Stimulated activated effector memory CD8-positive, alpha-beta T cell treated with anti-CD3 and anti-CD28 coated beads, Interleukin-12 subunit alpha, Interleukin-12 subunit beta, amount 100 ng/mL, for 72 hours (primary cell): ENCODE results near the gene ANO10.
"Not testable (repeated sequence)": the region's sequence is repeated elsewhere in the genome, so short reads cannot be mapped to it uniquely, and the experiment has no call there.

Experiments used
- ATAC-seq: fragments of 150-1000 bp; cut with Tn5 transposase; 2 replicates; pipeline ENCODE4 v1.10.0; 2021
- DNase-seq, 2 donors: peaks; one replicate each; pipeline ENCODE4 v3.0.0; 2021 to 2022; ENCODE audit warnings: low spot score in 2 of 2
- H3K27ac Mint-ChIP-seq: one replicate; pipeline ENCODE4 v1.8.0; 2022; ENCODE audit warnings: mild to moderate bottlenecking, mixed read lengths
- H3K36me3 Mint-ChIP-seq: one replicate; pipeline ENCODE4 v1.8.0; 2022; ENCODE audit warnings: mild to moderate bottlenecking, mixed read lengths
- H3K4me1 Mint-ChIP-seq: one replicate; pipeline ENCODE4 v1.8.0; 2022; ENCODE audit warnings: mixed read lengths
- H3K4me3 Mint-ChIP-seq: one replicate; pipeline ENCODE4 v1.8.0; 2022; ENCODE audit warnings: mild to moderate bottlenecking, mixed read lengths
- H3K9me3 Mint-ChIP-seq: one replicate; pipeline ENCODE4 v1.8.0; 2022; ENCODE audit warnings: mixed read lengths

The ANO10 gene

DNA sequence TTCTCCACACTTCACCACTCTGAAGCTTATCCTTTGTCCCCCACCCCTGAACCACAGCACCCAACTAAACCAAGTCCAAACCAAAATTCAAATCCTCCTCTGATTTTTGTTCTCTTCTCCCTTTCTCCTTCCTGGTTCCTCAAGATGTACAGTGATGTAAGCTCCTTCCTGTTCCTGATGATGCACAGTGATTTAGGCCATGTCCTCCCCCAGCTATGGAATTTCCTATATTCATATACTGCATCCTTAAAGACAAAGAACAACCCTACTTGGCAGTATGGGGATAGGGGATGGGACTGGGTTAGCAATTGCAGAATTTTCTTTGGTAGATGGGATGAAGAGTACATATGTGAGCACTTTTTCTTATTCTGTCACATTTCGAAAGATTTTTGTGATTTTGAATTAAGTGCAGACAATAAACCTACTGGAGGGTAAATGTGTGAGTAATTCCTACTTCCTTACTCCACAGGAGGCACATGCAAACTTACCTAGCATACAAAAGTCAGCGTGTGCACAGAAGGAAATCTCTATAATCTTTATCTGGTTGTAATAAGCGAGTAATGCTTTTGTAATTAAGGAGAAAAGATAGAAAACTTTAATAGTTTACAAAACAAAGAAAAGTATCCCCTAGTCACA, 125.0 kb downstream of the ANO10 start:
- DNase-seq (no peak), ATAC-seq (no peak)
- no peaks in the 10 kb centered on the region for H3K9me3 Mint-ChIP-seq
- no peak overlapping the region for H3K4me3 Mint-ChIP-seq
- no peak overlapping the region for H3K27ac Mint-ChIP-seq
- H3K4me1 Mint-ChIP-seq = peaks cover 34% of the 10 kb centered on the region
- H3K36me3 Mint-ChIP-seq = no peaks in the 10 kb centered on the region

- H3K4me1 Mint-ChIP-seq, H3K4me3 Mint-ChIP-seq, DNase-seq, H3K9me3 Mint-ChIP-seq, H3K36me3 Mint-ChIP-seq, ATAC-seq, H3K27ac Mint-ChIP-seq: not testable (repeated sequence)
Observed at GRCh38 chr3:43492932-43493331, 128.9 kb downstream of the ANO10 start.

- not testable (repeated sequence) for H3K27ac Mint-ChIP-seq, ATAC-seq, DNase-seq, H3K4me3 Mint-ChIP-seq, H3K9me3 Mint-ChIP-seq, H3K36me3 Mint-ChIP-seq, H3K4me1 Mint-ChIP-seq
Observed at GRCh38 chr3:43491807-43492206, 130.0 kb downstream of the ANO10 start.

GRCh38 chr3:43490640-43491185, 131.1 kb downstream of the ANO10 start:
- Mint-ChIP-seq H3K4me1 (no peaks in the 10 kb centered on the region), H3K4me3 (no peak overlapping the region), H3K27ac (no peak overlapping the region), H3K9me3 (no peaks in the 10 kb centered on the region), H3K36me3 (no peaks in the 10 kb centered on the region)
- ATAC-seq (no peak), DNase-seq (no peak)

GRCh38 chr3:43489930-43490329, 131.9 kb downstream of the ANO10 start:
- no peaks in the 10 kb centered on the region for H3K36me3 Mint-ChIP-seq
- no peaks in the 10 kb centered on the region for H3K9me3 Mint-ChIP-seq
- DNase-seq (no peak), ATAC-seq (no peak)
- no peak overlapping the region for H3K27ac Mint-ChIP-seq
- no peaks in the 10 kb centered on the region for H3K4me1 Mint-ChIP-seq
- H3K4me3 Mint-ChIP-seq = no peak overlapping the region

- no peak for DNase-seq
- no peaks in the 10 kb centered on the region for H3K9me3 Mint-ChIP-seq
- H3K4me1 Mint-ChIP-seq = peaks cover 9% of the 10 kb centered on the region
- H3K4me3 Mint-ChIP-seq = no peak overlapping the region
- no peaks in the 10 kb centered on the region for H3K36me3 Mint-ChIP-seq
- no peak for ATAC-seq
- no peak overlapping the region for H3K27ac Mint-ChIP-seq
Observed at GRCh38 chr3:43485931-43486330, 135.9 kb downstream of the ANO10 start.

DNA sequence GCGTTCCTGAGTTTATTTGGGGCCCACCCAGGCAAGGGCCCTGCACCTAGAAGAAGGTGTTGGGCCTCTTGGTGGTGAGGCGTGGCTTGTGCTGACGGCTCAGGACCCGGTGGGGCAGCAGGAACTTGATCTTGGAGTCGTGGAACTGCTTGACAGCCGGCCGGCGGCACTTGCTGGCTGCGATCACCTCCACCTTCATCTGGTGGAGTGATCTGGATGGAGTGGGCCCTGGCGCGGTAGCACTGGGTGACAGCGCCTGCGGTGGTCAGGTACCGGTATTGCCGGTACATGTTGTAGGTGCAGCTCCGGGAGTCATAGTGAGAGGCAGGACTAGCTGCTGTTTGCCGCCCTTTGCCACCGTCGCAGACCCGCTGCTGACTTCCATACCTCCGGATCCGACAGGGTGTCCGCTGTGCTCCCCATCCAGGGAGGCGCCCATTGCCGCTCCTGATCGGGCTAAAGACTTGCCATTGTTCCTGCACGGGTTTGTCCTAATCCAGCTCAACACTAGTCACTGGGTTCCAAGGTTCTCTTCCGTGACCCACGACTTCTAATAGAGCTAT, 136.8 kb downstream of the ANO10 start:
- H3K4me3 Mint-ChIP-seq = no peak overlapping the region
- no peak for ATAC-seq
- peaks cover 9% of the 10 kb centered on the region for H3K4me1 Mint-ChIP-seq
- no peak overlapping the region for H3K27ac Mint-ChIP-seq
- no peaks in the 10 kb centered on the region for H3K36me3 Mint-ChIP-seq
- no peak for DNase-seq
- no peaks in the 10 kb centered on the region for H3K9me3 Mint-ChIP-seq

GRCh38 chr3:43481375-43481774, 140.4 kb downstream of the ANO10 start:
- H3K36me3 Mint-ChIP-seq = no peaks in the 10 kb centered on the region

GRCh38 chr3:43478839-43479238, 143.0 kb downstream of the ANO10 start:
- not testable (repeated sequence) for H3K9me3 Mint-ChIP-seq, DNase-seq, H3K4me3 Mint-ChIP-seq, H3K36me3 Mint-ChIP-seq, ATAC-seq
- Mint-ChIP-seq H3K27ac (peak overlapping the region; percentile 95), H3K4me1 (peaks cover 41% of the 10 kb centered on the region)

More at GRCh38 chr3:43481375-43481774, 140.4 kb downstream of the ANO10 start:
- H3K27ac Mint-ChIP-seq = no peak overlapping the region
- H3K9me3 Mint-ChIP-seq = peaks cover 2% of the 10 kb centered on the region
- ATAC-seq (no peak), DNase-seq (no peak)
- no peak overlapping the region for H3K4me3 Mint-ChIP-seq
- H3K4me1 Mint-ChIP-seq = peaks cover 40% of the 10 kb centered on the region

- Mint-ChIP-seq H3K9me3 (peaks cover 2% of the 10 kb centered on the region), H3K4me1 (peaks cover 45% of the 10 kb centered on the region), H3K4me3 (peak overlapping the region; percentile 53), H3K36me3 (no peaks in the 10 kb centered on the region), H3K27ac (peak overlapping the region; percentile 95)
- peak; percentile 54 for ATAC-seq
- no peak for DNase-seq
Observed at GRCh38 chr3:43478118-43478785, 143.6 kb downstream of the ANO10 start.

DNA sequence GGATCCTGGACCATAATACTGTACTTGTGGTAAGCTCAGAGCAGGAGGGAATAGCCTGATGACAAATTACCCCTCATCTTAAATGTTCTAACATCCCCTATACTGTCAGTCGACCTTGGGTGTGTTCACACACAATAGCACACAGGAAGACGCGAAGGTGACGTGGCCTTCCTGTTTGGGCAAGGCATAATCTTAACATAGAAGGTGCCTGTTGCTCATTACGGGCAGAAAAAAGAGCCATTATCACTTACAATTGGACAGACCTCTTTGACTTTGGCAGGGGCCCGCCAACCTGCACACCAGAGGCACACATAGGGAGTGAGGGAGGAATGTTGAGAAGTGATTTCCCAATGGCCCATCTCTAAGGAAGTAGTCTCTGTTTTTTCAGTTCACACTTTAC, 144.2 kb downstream of the ANO10 start:
- no peaks in the 10 kb centered on the region for H3K36me3 Mint-ChIP-seq
- ATAC-seq (peak; percentile 99), DNase-seq (peak; percentile 38 to 65)
- H3K4me1 Mint-ChIP-seq = peaks cover 46% of the 10 kb centered on the region
- H3K27ac Mint-ChIP-seq = peak overlapping the region; percentile 95
- H3K4me3 Mint-ChIP-seq = peak overlapping the region; percentile 53
- H3K9me3 Mint-ChIP-seq = peaks cover 2% of the 10 kb centered on the region

DNA sequence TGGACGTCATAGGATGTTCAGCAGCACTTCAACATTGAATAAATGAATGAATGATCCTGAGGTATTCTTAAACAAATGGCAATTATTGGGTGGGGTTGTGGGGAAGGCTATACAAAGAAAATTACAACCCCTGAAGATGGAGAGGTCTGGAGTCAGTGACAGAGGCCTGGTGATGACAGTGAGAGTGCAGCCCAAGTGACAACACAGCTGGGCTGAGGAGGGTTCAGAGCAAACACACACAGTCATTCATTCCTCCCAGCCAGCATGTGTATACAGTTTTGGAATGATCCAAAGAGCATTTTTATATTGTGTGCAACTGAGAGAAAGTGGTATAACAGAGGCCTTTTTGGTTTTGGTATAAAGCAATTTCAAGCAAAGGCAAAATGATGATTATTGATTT, 148.1 kb downstream of the ANO10 start:
- Mint-ChIP-seq H3K9me3 (peaks cover 2% of the 10 kb centered on the region), H3K4me1 (peaks cover 36% of the 10 kb centered on the region), H3K36me3 (no peaks in the 10 kb centered on the region), H3K27ac (no peak overlapping the region), H3K4me3 (no peak overlapping the region)
- ATAC-seq (no peak), DNase-seq (no peak)

DNA sequence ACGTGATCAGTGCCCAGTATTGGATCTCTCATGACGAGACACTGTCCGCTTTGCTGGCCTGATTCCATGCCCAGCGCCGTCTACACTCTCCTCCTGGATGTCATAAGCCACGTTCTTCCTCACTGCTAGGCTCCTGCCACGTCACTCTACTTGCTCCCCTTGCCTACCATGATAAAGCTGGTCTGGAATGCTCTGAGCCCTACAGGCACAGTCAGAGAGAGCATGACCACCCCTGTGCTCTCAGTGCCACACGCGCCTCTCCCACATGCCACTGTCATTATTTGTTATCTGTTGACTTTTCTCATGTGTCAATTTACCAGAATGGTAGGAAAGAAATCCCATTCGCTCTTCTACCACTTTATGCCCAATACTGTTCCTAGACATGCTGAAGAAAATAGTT, 148.6 kb downstream of the ANO10 start:
- H3K27ac Mint-ChIP-seq = no peak overlapping the region
- H3K4me3 Mint-ChIP-seq = no peak overlapping the region
- ATAC-seq (no peak), DNase-seq (no peak)
- H3K36me3 Mint-ChIP-seq = no peaks in the 10 kb centered on the region
- peaks cover 31% of the 10 kb centered on the region for H3K4me1 Mint-ChIP-seq
- peaks cover 2% of the 10 kb centered on the region for H3K9me3 Mint-ChIP-seq

DNA sequence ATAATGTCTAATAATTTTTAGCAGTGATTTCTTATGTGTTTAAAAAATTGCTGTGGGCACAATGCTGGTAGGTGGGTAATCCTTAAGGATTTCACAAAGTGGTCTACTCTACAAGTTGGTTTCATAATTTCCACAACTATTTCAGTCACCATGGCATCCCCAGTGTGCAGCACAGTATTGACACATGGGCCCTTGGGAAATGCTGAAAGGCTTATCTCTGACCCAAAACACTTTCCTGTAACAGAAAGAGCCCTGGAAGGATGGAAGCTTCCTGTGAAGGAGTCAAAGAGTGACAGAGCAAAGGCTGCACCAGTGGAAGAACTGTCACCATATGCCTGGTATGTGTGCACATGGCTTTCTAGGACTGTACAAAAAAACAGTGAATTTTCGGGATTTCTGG, 153.7 kb downstream of the ANO10 start:
- Mint-ChIP-seq H3K9me3 (peaks cover 2% of the 10 kb centered on the region), H3K36me3 (no peaks in the 10 kb centered on the region), H3K4me1 (peaks cover 7% of the 10 kb centered on the region), H3K27ac (no peak overlapping the region), H3K4me3 (no peak overlapping the region)
- ATAC-seq (no peak), DNase-seq (no peak)

GRCh38 chr3:43465109-43465508, 156.7 kb downstream of the ANO10 start:
- Mint-ChIP-seq H3K4me3 (no peak overlapping the region), H3K4me1 (peaks cover 4% of the 10 kb centered on the region), H3K9me3 (peaks cover 2% of the 10 kb centered on the region), H3K27ac (no peak overlapping the region), H3K36me3 (no peaks in the 10 kb centered on the region)
- ATAC-seq (no peak), DNase-seq (no peak)

DNA sequence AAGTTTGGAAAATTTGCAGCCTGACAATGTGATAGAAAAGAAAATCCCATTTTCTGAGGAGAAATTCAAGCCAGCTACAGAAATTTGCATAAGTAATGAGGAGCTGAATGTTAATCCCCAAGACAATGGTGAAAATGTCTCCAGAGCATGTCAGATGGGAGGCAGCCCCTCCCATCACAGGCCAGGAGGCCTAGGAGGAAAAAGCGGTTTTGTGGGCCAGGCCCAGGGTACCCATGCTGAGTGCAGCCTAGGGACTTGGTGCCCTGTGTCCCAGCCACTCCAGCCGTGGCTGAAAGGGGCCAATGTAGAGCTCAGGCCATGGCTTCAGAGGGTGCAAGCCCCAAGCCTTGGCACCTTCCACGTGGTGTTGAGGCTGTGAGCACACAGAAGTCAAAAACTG, 159.2 kb downstream of the ANO10 start:
- H3K27ac Mint-ChIP-seq, H3K36me3 Mint-ChIP-seq, H3K9me3 Mint-ChIP-seq, H3K4me3 Mint-ChIP-seq, DNase-seq, ATAC-seq, H3K4me1 Mint-ChIP-seq: not testable (repeated sequence)
